Measurements from ENCODE around the gene KBTBD12. TPM values are rescaled to one million over a fixed set of nuclear protein-coding genes. Genes with fewer than 3 reads are reported as not detected.

The KBTBD12 gene
- total and polyA plus RNA-seq, 10 donors: 0.03 to 0.51 (median 0.08) TPM; not detected in 4

DNA sequence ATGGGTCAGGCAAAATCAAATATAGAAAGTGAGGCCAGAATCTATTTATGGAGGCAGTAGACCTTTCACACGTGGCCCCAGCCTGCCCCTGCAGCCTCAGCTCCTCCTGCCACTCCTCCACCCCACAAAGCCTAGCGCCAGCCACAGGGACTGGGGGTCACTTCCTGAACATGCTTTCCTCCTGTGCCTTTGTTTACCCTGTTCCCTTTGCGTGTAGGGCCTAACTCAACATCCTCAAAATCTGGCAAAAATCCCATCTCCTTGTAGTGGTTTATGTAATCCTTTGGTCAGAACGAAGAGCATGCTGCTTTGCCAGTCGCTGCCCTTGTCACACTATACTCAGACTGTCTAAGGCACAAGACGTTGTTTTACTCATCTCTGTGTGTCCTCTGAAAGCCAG lies 39.6 kb downstream of the KBTBD12 start:
- Histone ChIP-seq H3K36me3 (no peaks in the 10 kb centered on the region), H3K9me3 (no peaks in the 10 kb centered on the region), H3K4me3 (no peak overlapping the region), H3K27me3 (replicated peaks in 1 of 7) (no peaks in the 10 kb centered on the region), H3K27ac (no peak overlapping the region), H3K4me1 (no peaks in the 10 kb centered on the region)
- intact Hi-C loops (cut with DNase I; ENCODE audit: low total_unique reads): no loop called here
- 58 to 77% (median 64%) methylated on average over 6 of the region's 6 CpGs for WGBS, 5 donors
- TF ChIP-seq POLR2AphosphoS5 (IDR thresholded peaks at IDR 0.05): no peak
- DNase-seq: no peak

- Histone ChIP-seq H3K9me3 (no peaks in the 10 kb centered on the region), H3K4me1 (no peaks in the 10 kb centered on the region), H3K36me3 (no peaks in the 10 kb centered on the region), H3K4me3 (no peak overlapping the region), H3K27ac (no peak overlapping the region), H3K27me3 (replicated peaks in 1 of 7) (no peaks in the 10 kb centered on the region)
- TF ChIP-seq POLR2AphosphoS5 (IDR thresholded peaks at IDR 0.05): no peak
- TF ChIP-seq POLR2A (IDR thresholded peaks at IDR 0.05): no peak
- no peak for TF ChIP-seq CTCF (IDR thresholded peaks at IDR 0.05 in 8 of 11, conservative IDR thresholded peaks at IDR 0.05 in 3 of 11)
- no peak for DNase-seq
- intact Hi-C loops (cut with DNase I; ENCODE audit: low total_unique reads): no loop called here
Observed at GRCh38 chr3:127955728-127956127, 40.7 kb downstream of the KBTBD12 start.

DNA sequence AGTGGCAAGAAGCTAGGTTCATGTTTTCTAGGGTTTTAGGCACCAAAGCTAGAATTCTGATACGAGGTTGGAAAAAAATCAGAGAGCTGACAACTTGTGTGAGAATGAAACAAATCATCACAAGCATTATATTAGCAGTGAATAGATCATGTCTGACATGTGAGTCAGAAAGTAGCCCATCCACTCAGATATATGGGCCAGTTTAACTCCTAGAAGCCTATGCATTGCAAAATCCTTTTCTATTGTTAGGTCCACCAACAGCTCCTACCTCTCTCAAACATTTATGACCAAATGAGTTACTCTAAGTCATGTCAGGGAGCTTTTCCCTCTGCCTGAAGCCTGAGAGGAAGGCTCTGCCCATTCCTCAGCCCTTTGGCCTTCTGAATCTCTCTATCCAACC lies 44.0 kb downstream of the KBTBD12 start:
- H3K9me3 ChIP-seq: no peaks in the 10 kb centered on the region
- no peaks in the 10 kb centered on the region for H3K27me3 ChIP-seq (replicated peaks in 1 of 7)
- TF ChIP-seq POLR2A (IDR thresholded peaks at IDR 0.05) (no peak), POLR2AphosphoS5 (IDR thresholded peaks at IDR 0.05) (no peak), CTCF (IDR thresholded peaks at IDR 0.05 in 8 of 11, conservative IDR thresholded peaks at IDR 0.05 in 3 of 11) (no peak)
- no peaks in the 10 kb centered on the region for H3K4me1 ChIP-seq
- H3K27ac ChIP-seq: no peak overlapping the region
- intact Hi-C loops (cut with DNase I; ENCODE audit: low total_unique reads): no loop called here
- H3K4me3 ChIP-seq: no peak overlapping the region
- WGBS, 5 donors: 75 to 93% (median 87%) methylated on average over 1 of the region's 1 CpG
- no peaks in the 10 kb centered on the region for H3K36me3 ChIP-seq
- no peak for DNase-seq

DNA sequence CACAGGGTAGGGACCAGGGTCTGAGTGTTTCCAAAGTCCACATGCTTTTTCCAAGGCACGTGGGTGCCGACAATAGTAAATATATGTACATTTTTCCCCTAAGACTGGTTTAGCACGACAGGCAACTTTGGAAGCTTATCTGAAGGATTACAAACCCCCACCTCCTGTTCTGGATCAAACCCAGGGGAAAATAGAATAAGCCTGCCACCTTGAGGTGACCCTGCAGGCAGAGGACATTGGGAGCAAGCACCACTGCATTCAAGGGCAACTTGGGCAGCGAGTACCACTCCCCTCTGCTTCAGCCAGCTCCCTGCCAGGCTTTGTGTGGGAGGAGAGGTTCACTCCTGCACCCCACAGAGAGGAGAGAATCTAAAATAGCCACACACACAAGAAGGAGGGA lies 44.8 kb downstream of the KBTBD12 start:
- no peak overlapping the region for H3K27ac ChIP-seq
- no peaks in the 10 kb centered on the region for H3K9me3 ChIP-seq
- no peaks in the 10 kb centered on the region for H3K36me3 ChIP-seq
- no peak overlapping the region for H3K4me3 ChIP-seq
- TF ChIP-seq CTCF (IDR thresholded peaks at IDR 0.05 in 8 of 11, conservative IDR thresholded peaks at IDR 0.05 in 3 of 11): peak in 2 of 11 experiments; percentile 13 to 15
- TF ChIP-seq POLR2AphosphoS5 (IDR thresholded peaks at IDR 0.05): no peak
- TF ChIP-seq POLR2A (IDR thresholded peaks at IDR 0.05): no peak
- DNase-seq: no peak
- no peaks in the 10 kb centered on the region for H3K4me1 ChIP-seq
- intact Hi-C loops (cut with DNase I; ENCODE audit: low total_unique reads): no loop called here
- no peaks in the 10 kb centered on the region for H3K27me3 ChIP-seq (replicated peaks in 1 of 7)
- WGBS, 5 donors: 56 to 70% (median 62%) methylated on average over 4 of the region's 4 CpGs

DNA sequence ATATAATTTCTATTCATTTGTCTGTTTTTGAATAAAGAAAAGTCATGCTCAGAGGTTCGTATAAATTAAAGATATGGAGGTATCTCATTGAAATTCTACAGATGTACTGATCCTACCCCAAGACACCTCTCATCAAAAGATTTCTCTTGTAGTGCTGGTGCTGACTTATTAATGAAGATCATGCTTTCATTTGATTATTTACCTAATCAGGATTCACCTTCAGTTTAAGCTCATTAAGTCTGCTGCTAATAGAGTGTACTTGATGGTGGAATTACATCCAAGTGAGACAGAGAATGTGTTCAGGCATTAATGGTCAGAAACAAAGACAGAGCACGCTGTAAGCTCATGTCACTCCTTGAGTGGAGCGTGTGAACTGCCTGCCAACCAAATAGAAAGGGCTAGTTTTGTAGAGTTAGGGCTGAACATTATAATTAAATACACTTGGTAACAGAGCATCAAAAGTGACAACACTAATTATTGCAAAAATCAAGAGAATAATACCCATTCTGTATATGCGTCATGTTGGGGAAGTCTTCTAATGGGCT lies 45.5 kb downstream of the KBTBD12 start:
- H3K36me3 ChIP-seq: no peaks in the 10 kb centered on the region
- H3K4me3 ChIP-seq: no peak overlapping the region
- WGBS, 5 donors: 90 to 96% (median 91%) methylated on average over 4 of the region's 4 CpGs
- H3K27ac ChIP-seq: no peak overlapping the region
- intact Hi-C loops (cut with DNase I; ENCODE audit: low total_unique reads): no loop called here
- no peak for DNase-seq
- TF ChIP-seq POLR2AphosphoS5 (IDR thresholded peaks at IDR 0.05) (no peak), CTCF (IDR thresholded peaks at IDR 0.05 in 8 of 11, conservative IDR thresholded peaks at IDR 0.05 in 3 of 11) (no peak), POLR2A (IDR thresholded peaks at IDR 0.05) (no peak)
- H3K9me3 ChIP-seq: no peaks in the 10 kb centered on the region
- H3K4me1 ChIP-seq: no peaks in the 10 kb centered on the region
- H3K27me3 ChIP-seq (replicated peaks in 1 of 7): peaks cover 0 to 2% (median 0%) of the 10 kb centered on the region in 7 donors

All from spleen (tissue), 11 donors.